Measurements from ENCODE around the gene KCND2.

KCND2 gene

DNA sequence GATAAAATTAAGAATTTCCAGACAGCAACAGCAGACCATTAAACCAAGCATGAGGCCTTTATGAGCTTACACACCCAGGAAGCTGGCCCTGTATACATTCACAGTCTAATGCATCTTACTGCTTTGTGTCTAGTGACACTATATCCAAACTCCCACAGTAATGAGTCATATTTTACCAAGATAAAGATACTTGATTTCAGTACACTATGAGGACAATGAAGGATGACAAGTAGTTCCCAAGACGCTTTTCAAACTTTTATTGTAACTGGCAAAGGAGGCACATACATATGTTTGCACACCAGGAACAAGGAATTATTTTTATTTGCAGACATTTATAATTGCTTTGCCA lies 437.0 kb downstream of the KCND2 start:
- no peak for DNase-seq

DNA sequence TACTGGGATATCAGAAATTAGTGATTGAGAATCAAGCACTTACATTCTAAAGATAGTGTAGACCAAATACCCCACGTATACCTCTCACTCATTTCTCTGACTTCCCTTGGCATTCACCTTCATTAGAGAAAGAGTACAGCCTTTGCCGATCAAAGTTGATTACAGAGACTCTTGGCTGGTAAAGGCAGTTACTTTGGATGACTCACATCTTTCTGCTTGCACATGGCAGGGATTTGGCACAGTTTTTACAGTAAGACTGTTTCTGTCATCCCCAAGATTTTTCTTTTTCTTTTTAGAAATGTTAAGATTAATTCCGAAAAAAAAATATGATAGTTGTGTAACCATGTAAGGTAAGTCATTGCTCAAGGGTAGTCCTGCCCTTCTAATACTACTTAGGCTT lies 442.0 kb downstream of the KCND2 start:
- DNase-seq = no peak

GRCh38 chr7:120716307-120716706 lies 443.3 kb downstream of the KCND2 start:
- no peak for DNase-seq

- DNase-seq = no peak
Observed at GRCh38 chr7:120717166-120717565, 444.2 kb downstream of the KCND2 start.

DNA sequence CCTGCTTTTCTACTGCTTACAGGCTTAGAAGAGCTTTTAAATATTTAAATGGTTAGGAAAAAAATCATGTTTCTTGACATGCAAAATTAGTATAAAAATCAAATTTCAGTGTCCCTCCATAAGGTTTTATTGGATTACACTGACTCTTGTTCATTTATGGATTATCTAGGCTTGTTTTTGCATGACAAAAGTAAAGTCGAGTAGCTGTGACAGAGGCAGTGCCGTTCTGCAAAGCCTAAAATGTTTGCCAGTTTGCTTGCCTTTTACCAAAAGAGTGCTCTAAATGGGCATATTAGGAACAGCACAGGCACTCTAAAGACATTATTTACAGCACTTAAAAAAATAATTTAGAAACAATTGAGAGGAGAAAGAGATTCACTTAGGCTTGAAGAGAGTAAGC lies 445.4 kb downstream of the KCND2 start:
- no peak for DNase-seq

DNA sequence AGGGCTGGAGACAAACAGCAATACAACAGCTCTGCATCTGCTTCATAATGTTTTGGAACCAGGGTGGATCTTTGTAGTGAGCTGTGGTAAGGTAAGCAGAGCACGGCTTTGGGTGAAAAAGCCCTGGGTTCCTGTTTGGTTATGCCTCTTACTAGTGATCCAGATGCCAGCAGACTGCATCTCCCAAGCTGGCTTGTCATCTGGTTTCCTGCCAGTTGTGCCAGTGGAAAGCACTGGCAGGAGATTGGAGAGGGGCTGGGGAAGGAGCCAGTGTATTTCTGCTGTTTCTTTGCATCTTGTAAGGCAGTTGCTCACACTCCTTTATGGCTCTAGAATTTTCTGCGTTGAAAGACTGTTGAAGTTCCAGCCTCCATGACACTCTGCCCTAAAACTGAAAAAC lies 447.3 kb downstream of the KCND2 start:
- no peak for DNase-seq

- DNase-seq = no peak
Observed at GRCh38 chr7:120723465-120724385, 450.8 kb downstream of the KCND2 start.

GRCh38 chr7:120724448-120724847 lies 451.5 kb downstream of the KCND2 start:
- no peak for DNase-seq

DNA sequence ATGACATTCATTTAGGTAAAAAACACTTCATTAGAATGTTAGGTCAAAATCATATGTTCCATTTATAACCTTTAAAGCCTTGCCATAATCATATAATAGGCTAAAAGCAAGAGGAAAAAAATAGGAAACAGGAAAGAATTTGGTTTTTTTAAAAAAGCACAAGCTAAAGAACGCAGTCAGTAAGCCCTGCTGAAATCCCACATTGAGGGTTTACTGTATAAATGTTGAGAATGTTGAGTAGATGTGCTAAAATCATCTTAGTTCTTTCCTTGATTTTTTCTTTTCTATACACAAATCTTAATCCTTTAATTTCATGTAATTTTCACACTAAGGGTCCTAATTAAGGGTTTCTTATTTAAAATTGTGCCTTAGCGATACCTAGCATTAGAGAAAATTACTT lies 452.0 kb downstream of the KCND2 start:
- no peak for DNase-seq

- no peak for DNase-seq
Observed at GRCh38 chr7:120725376-120726039, 452.5 kb downstream of the KCND2 start.

DNA sequence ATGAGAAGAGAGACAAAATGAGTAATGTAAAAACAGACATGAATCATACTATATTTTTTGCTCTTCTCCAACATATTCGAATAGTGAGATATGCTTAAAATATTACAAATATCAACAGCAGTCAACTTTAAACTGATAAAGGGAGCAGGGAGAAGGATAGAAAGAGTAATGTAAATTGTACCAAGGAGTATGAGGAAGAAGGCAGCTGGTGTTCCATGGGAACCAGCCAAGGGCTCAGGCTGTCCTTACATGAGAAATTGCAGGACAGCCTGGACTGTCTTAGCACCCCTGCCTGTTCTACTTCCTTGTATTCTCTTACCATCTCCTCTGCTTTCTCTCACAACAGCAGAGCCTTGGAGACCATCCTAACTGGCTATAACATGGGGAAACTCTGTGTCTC lies 456.3 kb downstream of the KCND2 start:
- DNase-seq = no peak

- DNase-seq = no peak
Observed at GRCh38 chr7:120731271-120731670, 458.3 kb downstream of the KCND2 start.

GRCh38 chr7:120732256-120732655 lies 459.3 kb downstream of the KCND2 start:
- DNase-seq = no peak

GRCh38 chr7:120733143-120733542 lies 460.2 kb downstream of the KCND2 start:
- DNase-seq = no peak

DNA sequence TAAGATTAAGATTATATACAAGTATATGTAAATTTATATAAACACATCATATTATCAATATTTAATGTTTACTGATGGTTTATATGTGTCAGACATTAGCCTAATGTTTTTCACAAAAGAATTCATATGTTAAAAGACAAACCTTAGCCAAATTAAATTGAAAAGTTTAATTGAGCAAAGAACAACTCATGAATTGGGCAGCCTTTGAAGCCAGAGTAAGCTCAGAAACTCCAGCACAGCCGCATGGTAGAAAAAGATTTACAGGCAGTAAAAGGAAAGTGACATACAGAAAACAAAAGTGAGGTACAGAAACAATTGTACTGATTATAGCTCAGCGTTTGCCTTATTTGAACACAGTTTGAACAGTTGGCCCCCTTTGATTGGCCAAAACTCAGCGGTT lies 460.9 kb downstream of the KCND2 start:
- DNase-seq = no peak

- DNase-seq = no peak
Observed at GRCh38 chr7:120735791-120736190, 462.8 kb downstream of the KCND2 start.

GRCh38 chr7:120738816-120739215 lies 465.8 kb downstream of the KCND2 start:
- DNase-seq = no peak

GRCh38 chr7:120740348-120740747 lies 467.4 kb downstream of the KCND2 start:
- DNase-seq = no peak

DNA sequence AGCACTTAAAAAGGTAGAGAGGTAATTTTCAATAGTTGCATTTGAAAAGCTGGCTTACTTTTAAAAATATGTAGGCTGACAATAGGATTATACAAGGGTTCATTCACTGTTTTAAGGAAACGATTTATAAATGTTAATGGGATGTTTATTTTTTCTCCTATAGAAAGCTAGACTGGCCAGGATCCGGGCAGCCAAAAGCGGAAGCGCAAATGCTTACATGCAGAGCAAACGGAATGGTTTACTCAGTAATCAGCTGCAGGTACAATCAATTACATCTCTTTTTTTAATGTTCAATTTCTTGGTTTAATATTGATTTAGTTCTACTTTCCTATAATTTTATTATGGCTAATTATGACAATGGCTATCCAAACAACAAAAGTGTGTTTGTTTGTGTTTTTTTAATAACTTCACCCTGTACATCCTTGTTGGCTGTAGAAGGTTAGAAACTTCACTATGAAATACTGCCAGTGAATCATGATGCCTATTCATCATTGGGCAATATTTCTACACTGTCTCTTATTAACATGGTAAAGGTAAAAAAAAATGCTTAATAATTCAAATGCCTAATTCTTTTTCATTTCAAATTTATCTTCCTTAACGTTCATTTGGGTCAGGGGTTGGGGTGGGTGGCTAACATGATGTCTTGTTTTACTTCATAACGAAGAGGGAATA lies 468.5 kb downstream of the KCND2 start:
- DNase-seq = no peak

DNA sequence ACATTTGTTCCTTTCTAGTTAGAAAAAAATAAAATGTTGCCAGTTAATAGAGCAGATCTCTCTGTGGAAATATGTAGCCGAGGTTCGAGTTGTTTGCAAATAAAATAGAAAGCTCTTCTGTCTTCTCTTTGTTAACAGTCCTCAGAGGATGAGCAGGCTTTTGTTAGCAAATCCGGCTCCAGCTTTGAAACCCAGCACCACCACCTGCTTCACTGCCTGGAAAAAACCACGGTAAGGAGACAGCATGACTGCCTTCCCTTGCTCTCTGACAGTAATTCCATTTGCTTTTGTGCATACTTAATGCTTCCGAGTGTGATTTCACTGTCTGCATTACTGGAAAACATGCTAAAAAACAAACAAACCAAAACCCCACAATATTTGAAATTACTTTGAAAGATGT lies 469.4 kb downstream of the KCND2 start:
- no peak for DNase-seq

DNA sequence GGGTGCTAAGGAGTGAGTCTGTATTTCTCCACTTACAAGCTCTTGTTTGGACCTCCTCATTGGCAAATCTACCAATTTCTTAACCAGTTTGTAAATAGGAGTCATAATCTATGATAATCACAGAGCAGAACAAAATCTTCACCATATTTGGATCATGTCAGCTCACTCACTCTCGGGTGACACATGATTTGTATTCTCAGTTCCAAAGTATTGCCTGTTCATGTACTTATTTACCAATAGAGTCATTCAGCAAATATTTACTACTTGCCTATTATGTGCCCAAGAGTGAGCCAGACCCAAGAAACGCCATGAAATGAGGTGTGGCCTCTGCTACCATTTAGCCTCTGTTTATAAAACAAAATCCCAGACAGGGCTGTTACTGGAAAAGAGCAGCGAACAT lies 470.2 kb downstream of the KCND2 start:
- DNase-seq = no peak

GRCh38 chr7:120760050-120760449 lies 487.1 kb downstream of the KCND2 start:
- DNase-seq = no peak

- DNase-seq = no peak
Observed at GRCh38 chr7:120760851-120761250, 487.9 kb downstream of the KCND2 start.

- no peak for DNase-seq
Observed at GRCh38 chr7:120770206-120770605, 497.2 kb downstream of the KCND2 start.

Measured in stimulated activated CD4-positive, alpha-beta T cell treated with anti-CD3 and anti-CD28 coated beads, Interleukin-15, amount 100 ng/mL, for 24 hours (primary cell).